Measurements from ENCODE around the gene CYP1B1. TPM values are rescaled to one million over a fixed set of nuclear protein-coding genes. Genes with fewer than 3 reads are reported as not detected.
A peak's percentile ranks its signal among the peaks of the same experiment; 100 is the strongest.

Gene CYP1B1
- total RNA-seq, 1 experiment from 2014 or later, result 4.2 TPM

- TF ChIP-seq STAT6 (CRISPR knock-in tag; conservative IDR thresholded peaks at IDR 0.05; ENCODE audit: low read depth), result peak; percentile 20; the same call in 1 of the 2 replicates
- peak; percentile 83 for TF ChIP-seq USF1 (CRISPR knock-in tag; IDR thresholded peaks at IDR 0.05)
- TF ChIP-seq ZNF281 (CRISPR knock-in tag; IDR thresholded peaks at IDR 0.05), result peak; percentile 98
- peak; percentile 99 for TF ChIP-seq RELA (CRISPR knock-in tag; IDR thresholded peaks at IDR 0.05; ENCODE audit: borderline replicate concordance)
- TF ChIP-seq E2F5 (CRISPR knock-in tag; IDR thresholded peaks at IDR 0.05), result peak; percentile 97
- no peak for TF ChIP-seq JAZF1 (CRISPR knock-in tag; IDR thresholded peaks at IDR 0.05)
- peak; percentile 94 for TF ChIP-seq ZNF219 (CRISPR knock-in tag; IDR thresholded peaks at IDR 0.05; ENCODE audit: borderline replicate concordance)
- TF ChIP-seq HMGXB4 (CRISPR knock-in tag; IDR thresholded peaks at IDR 0.05), result peak; percentile 91
- TF ChIP-seq AR (CRISPR knock-in tag; IDR thresholded peaks at IDR 0.05), result no peak
- TF ChIP-seq ZNF317 (CRISPR knock-in tag; IDR thresholded peaks at IDR 0.05; ENCODE audit: borderline replicate concordance, low read depth), result peak; percentile 86
- TF ChIP-seq TEAD1 (CRISPR knock-in tag; IDR thresholded peaks at IDR 0.05), result peak; percentile 97
- TF ChIP-seq TP53 (CRISPR knock-in tag; IDR thresholded peaks at IDR 0.05), result peak; percentile 99
- TF ChIP-seq FOXK1 (CRISPR knock-in tag; IDR thresholded peaks at IDR 0.05), result peak; percentile 99
- TF ChIP-seq FOXP4 (CRISPR knock-in tag; IDR thresholded peaks at IDR 0.05), result peak; percentile 100
- peak; percentile 96 for TF ChIP-seq ZBTB21 (CRISPR knock-in tag; IDR thresholded peaks at IDR 0.05; ENCODE audit: borderline replicate concordance)
- TF ChIP-seq NFATC4 (CRISPR knock-in tag; IDR thresholded peaks at IDR 0.05), result no peak
- TF ChIP-seq ATF1 (CRISPR knock-in tag; IDR thresholded peaks at IDR 0.05), result peak; percentile 93
- peak; percentile 98 for TF ChIP-seq ESRRA (CRISPR knock-in tag; IDR thresholded peaks at IDR 0.05; ENCODE audit: borderline replicate concordance)
- no peak for TF ChIP-seq ZMAT4 (CRISPR knock-in tag; IDR thresholded peaks at IDR 0.05)
- peak; percentile 98 for TF ChIP-seq MYBL2 (CRISPR knock-in tag; IDR thresholded peaks at IDR 0.05)
- peak; percentile 88 for TF ChIP-seq ZNF263 (CRISPR knock-in tag; IDR thresholded peaks at IDR 0.05; ENCODE audit: low read depth)
- no peak for TF ChIP-seq OVOL2 (CRISPR knock-in tag; IDR thresholded peaks at IDR 0.05; ENCODE audit: borderline replicate concordance)
- TF ChIP-seq IRF2 (CRISPR knock-in tag; IDR thresholded peaks at IDR 0.05; ENCODE audit: borderline replicate concordance, low read depth), result peak; percentile 81; the same call in 1 of the 2 replicates
Observed at GRCh38 chr2:38074764-38075506, 1.0 kb downstream of the CYP1B1 start (continued).

All from WTC11 (cell line).